ENCODE measurements around the gene ALDOB.

The ALDOB gene

GRCh38 chr9:101435601-101436079, at the start of gene ALDOB:
ALDOB (minus strand) TSS chr9:101435774; CDS start chr9:101430887, 4,887 bp downstream.
- TF ChIP-seq GATA3 (IDR thresholded peaks at IDR 0.05; ENCODE audit: low read depth, low read length) = no peak

DNA sequence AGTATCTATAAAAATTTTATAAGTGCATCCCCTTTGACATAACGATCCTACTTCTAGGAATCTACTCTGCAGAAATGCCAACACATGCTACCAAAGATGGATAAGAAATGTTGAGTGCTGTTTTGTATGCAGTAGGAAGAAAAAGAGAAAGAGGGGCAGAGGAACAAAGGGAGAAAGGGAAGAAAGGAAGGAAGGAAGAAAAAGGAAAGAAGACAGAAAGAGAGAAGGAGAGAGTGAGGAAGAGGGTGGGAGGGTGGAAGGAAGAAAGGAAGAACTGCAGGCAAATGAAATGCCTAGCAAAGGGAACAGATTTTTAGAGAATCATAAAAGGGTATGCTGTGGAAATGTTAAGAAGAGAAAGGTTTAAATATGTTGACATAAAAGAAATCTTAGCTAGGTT, 48.5 kb upstream of the ALDOB start:
- TF ChIP-seq GATA3 (IDR thresholded peaks at IDR 0.05; ENCODE audit: low read depth, low read length) = no peak
- TF ChIP-seq GATA2 (IDR thresholded peaks at IDR 0.05; ENCODE audit: low read depth, low read length) = no peak

- TF ChIP-seq GATA2 (IDR thresholded peaks at IDR 0.05; ENCODE audit: low read depth, low read length) (no peak), GATA3 (IDR thresholded peaks at IDR 0.05; ENCODE audit: low read depth, low read length) (no peak)
These were observed 45.7 kb upstream of the ALDOB start for GRCh38 chr9:101481261-101481660.

- TF ChIP-seq GATA3 (IDR thresholded peaks at IDR 0.05; ENCODE audit: low read depth, low read length) (no peak), GATA2 (IDR thresholded peaks at IDR 0.05; ENCODE audit: low read depth, low read length) (no peak)
These were observed 44.8 kb upstream of the ALDOB start for GRCh38 chr9:101480386-101480785.

GRCh38 chr9:101479338-101480030, 43.9 kb upstream of the ALDOB start:
- TF ChIP-seq GATA3 (IDR thresholded peaks at IDR 0.05; ENCODE audit: low read depth, low read length) = no peak
- no peak for TF ChIP-seq GATA2 (IDR thresholded peaks at IDR 0.05; ENCODE audit: low read depth, low read length)

GRCh38 chr9:101478906-101479305, 43.3 kb upstream of the ALDOB start:
- no peak for TF ChIP-seq GATA2 (IDR thresholded peaks at IDR 0.05; ENCODE audit: low read depth, low read length)
- TF ChIP-seq GATA3 (IDR thresholded peaks at IDR 0.05; ENCODE audit: low read depth, low read length) = no peak

GRCh38 chr9:101478444-101478843, 42.9 kb upstream of the ALDOB start:
- TF ChIP-seq GATA2 (IDR thresholded peaks at IDR 0.05; ENCODE audit: low read depth, low read length) = no peak
- no peak for TF ChIP-seq GATA3 (IDR thresholded peaks at IDR 0.05; ENCODE audit: low read depth, low read length)

- TF ChIP-seq GATA2 (IDR thresholded peaks at IDR 0.05; ENCODE audit: low read depth, low read length) = no peak
- no peak for TF ChIP-seq GATA3 (IDR thresholded peaks at IDR 0.05; ENCODE audit: low read depth, low read length)
These were observed 42.2 kb upstream of the ALDOB start for GRCh38 chr9:101477736-101478135.

GRCh38 chr9:101477214-101477613, 41.6 kb upstream of the ALDOB start:
- TF ChIP-seq GATA3 (IDR thresholded peaks at IDR 0.05; ENCODE audit: low read depth, low read length) = no peak
- no peak for TF ChIP-seq GATA2 (IDR thresholded peaks at IDR 0.05; ENCODE audit: low read depth, low read length)

GRCh38 chr9:101476576-101477208, 41.1 kb upstream of the ALDOB start:
- TF ChIP-seq GATA3 (IDR thresholded peaks at IDR 0.05; ENCODE audit: low read depth, low read length) (no peak), GATA2 (IDR thresholded peaks at IDR 0.05; ENCODE audit: low read depth, low read length) (no peak)

DNA sequence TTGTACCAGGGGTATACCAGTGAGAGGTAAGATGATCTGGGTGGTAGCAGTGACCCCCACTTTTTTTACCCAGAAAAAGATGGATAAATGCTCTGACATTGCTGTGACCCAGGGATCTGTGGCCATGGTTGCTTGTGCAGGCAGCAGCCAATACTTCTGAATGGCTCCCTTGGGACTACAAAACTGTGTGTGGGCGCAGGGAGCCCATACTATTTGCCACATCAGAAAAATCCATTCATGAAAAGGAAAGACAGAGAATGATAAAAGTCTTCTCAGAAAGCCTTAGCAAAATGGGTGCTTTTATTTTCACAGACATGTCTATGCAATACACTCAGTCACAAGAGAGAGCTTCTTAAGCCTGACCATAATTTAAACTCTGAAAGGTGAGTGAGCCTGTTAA, 37.3 kb upstream of the ALDOB start:
- TF ChIP-seq GATA3 (IDR thresholded peaks at IDR 0.05; ENCODE audit: low read depth, low read length) (no peak), GATA2 (IDR thresholded peaks at IDR 0.05; ENCODE audit: low read depth, low read length) (no peak)

GRCh38 chr9:101470929-101471328, 35.4 kb upstream of the ALDOB start:
- no peak for TF ChIP-seq GATA3 (IDR thresholded peaks at IDR 0.05; ENCODE audit: low read depth, low read length)
- no peak for TF ChIP-seq GATA2 (IDR thresholded peaks at IDR 0.05; ENCODE audit: low read depth, low read length)

- no peak for TF ChIP-seq GATA3 (IDR thresholded peaks at IDR 0.05; ENCODE audit: low read depth, low read length)
- TF ChIP-seq GATA2 (IDR thresholded peaks at IDR 0.05; ENCODE audit: low read depth, low read length) = no peak
These were observed 34.4 kb upstream of the ALDOB start for GRCh38 chr9:101470021-101470420.

GRCh38 chr9:101469026-101469425, 33.5 kb upstream of the ALDOB start:
- TF ChIP-seq GATA3 (IDR thresholded peaks at IDR 0.05; ENCODE audit: low read depth, low read length) = no peak
- TF ChIP-seq GATA2 (IDR thresholded peaks at IDR 0.05; ENCODE audit: low read depth, low read length) = no peak

GRCh38 chr9:101468116-101468515, 32.5 kb upstream of the ALDOB start:
- TF ChIP-seq GATA3 (IDR thresholded peaks at IDR 0.05; ENCODE audit: low read depth, low read length) (no peak), GATA2 (IDR thresholded peaks at IDR 0.05; ENCODE audit: low read depth, low read length) (no peak)

Measured in SH-SY5Y (cell line).